Ovary (tissue), 9 donors: ENCODE results near the gene C17orf113. TPM values are rescaled to one million over a fixed set of nuclear protein-coding genes. Genes with fewer than 3 reads are reported as not detected.

Source experiments
- DNase-seq, 5 donors: peaks; one replicate each; pipeline ENCODE4 v3.0.0-alpha.2; 2019 to 2020
- H3K27ac ChIP-seq, 2 donors: fragments of 200-600 bp; one replicate each; pipeline versions ENCODE4 v1.5.1 to v1.8.0; 2019 to 2022
- H3K27me3 ChIP-seq: fragments of 200-600 bp; one replicate; pipeline ENCODE4 v1.8.0; 2022
- H3K36me3 ChIP-seq: fragments of 200-600 bp; sonication (generic); one replicate; pipeline ENCODE4 v1.5.1; 2019
- H3K4me1 ChIP-seq: one replicate; pipeline ENCODE4 v1.8.1; 2013; ENCODE audit warnings: mild to moderate bottlenecking, moderate library complexity; ENCODE audit not compliant: insufficient read depth
- H3K4me3 ChIP-seq: fragments of 200-600 bp; sonication (generic); one replicate; pipeline ENCODE4 v1.5.1; 2017
- H3K9me3 ChIP-seq, 2 donors: fragments of 200-600 bp in 1 of 2; sonication (generic) in 1 of 2; one replicate each; pipeline versions ENCODE4 v1.5.1 to v1.8.1; 2013 to 2019; ENCODE audit warnings: mild to moderate bottlenecking in 1 of 2, moderate library complexity in 1 of 2
- CTCF ChIP-seq, 3 donors: fragments of 450-650 bp in 2 of 3; fragments of 200-600 bp in 1 of 3; IDR thresholded peaks; one replicate each; pipeline versions ENCODE4 v1.5.1 to v1.8.0; 2016 to 2022; ENCODE audit warnings: antibody characterized with exemption in 3 of 3, mild to moderate bottlenecking in 1 of 3
- EP300 ChIP-seq: sonication (generic); formaldehyde crosslinking; IDR thresholded peaks from one replicate; pipeline ENCODE4 v1.6.1; 2017; ENCODE audit warnings: antibody characterized with exemption
- POLR2A ChIP-seq: fragments of 450-650 bp; IDR thresholded peaks from one replicate; pipeline ENCODE4 v1.6.1; 2017; ENCODE audit warnings: antibody characterized with exemption, mild to moderate bottlenecking, moderate library complexity
- WGBS, 3 donors: extraction: QIAGEN DNeasy Blood & Tissue Kit in 1 of 3; methylation state at CpG; one replicate each; pipeline versions ENCODE4 v1.1.5 to v1.1.7; 2013 to 2017; 5-methylcytosine and 5-hydroxymethylcytosine counted together
- intact Hi-C, 4 donors: fragments of 100-400 bp; cut with DNase I; formaldehyde crosslinking; loops; one replicate each; pipeline versions ENCODE4 v1.11.0 to v1.15.1; 2022 to 2023
- polyA plus RNA-seq, 2 donors: library from polyadenylated mRNA; stranded (reverse); fragments of 200-250 nt in 1 of 2; fragments of 350-450 nt in 1 of 2; fragmentation: Illumina TruSeq in 1 of 2; extraction: RNeasy Lipid Tissue Mini Kit (QIAGEN cat#74804) in 1 of 2; gene quantifications; one replicate each; pipeline ENCODE4 v1.2.3, GENCODE V29; 2013 to 2014
- total RNA-seq, 7 donors: library from RNA; depleted of rRNA in 2 of 7; stranded (reverse); fragments of >200 nt in 2 of 7; fragmentation: NEBNext Ultra II Directional in 3 of 7; extraction: Animal tissue kit (Norgen Biotek cat#: 25700) in 3 of 7; gene quantifications; one replicate each; pipeline versions ENCODE4 v1.1.0 to v1.2.4, GENCODE V29; 2016 to 2023
- donor health status: DM: no; HTN: no; CAD: no; lungs with moderate emphysema.
- donor health status: DM: no; HTN: no; CAD: no.
- donor health status: Bipolar disorder and iron deficiency.
- donor health status: DM: yes; HTN: yes; CAD: no.
- donor health status: DM: no; HTN: no; CAD: no.
- donor health status: DM: yes; HTN: yes; CAD: no.

The C17orf113 gene
- total and polyA plus RNA-seq, 9 donors, result 0.67 to 3.9 (median 2.5) TPM

DNA sequence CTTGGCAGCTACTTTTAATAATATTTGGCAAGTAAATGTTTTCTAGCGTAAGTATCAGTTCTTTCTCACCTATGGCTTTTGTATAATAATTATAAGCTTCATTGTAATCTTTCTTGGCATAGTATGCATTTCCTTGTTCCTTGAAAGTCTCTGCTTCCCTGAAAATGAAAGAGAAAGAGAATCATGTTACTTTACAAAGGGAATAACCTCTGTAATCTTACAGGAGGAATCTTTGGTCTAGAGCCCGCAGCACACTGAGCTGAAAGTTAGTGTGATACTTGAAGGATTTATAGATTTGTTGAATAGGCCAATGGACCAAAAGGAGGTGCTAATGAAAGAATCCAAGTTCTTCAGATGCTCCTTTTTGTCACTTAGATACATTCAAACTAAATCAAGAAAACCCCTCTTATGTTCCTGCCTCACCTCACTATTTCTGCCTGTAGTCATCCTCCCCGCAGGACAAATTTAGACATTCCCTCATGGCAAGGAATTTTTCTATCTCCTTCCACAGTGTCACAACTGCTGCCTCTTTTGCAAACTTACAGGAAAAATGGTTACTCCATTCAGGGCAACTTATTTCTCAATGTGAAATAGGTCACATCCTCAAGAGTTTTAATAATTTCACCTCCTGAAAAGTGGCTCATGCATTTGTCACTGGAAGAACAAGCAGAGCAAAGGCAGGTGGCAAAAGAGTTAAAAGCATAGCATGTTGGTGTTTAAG lies 49.8 kb downstream of the C17orf113 start:
- Histone ChIP-seq H3K36me3 (no peaks in the 10 kb centered on the region), H3K27ac (no peak overlapping the region), H3K4me3 (no peak overlapping the region), H3K27me3 (no peaks in the 10 kb centered on the region), H3K9me3 (no peaks in the 10 kb centered on the region), H3K4me1 (no peaks in the 10 kb centered on the region)
- 86 to 91% (median 86%) methylated on average over 3 of the region's 3 CpGs for WGBS, 3 donors
- intact Hi-C loops, result no loop called here
- no peak for DNase-seq
- TF ChIP-seq POLR2A (no peak), CTCF (IDR thresholded peaks at IDR 0.05) (no peak), EP300 (no peak)

GRCh38 chr17:41998497-41998896 lies 51.9 kb downstream of the C17orf113 start:
- intact Hi-C loops, result no loop called here
- 23 to 54% (median 34%) methylated on average over 2 of the region's 2 CpGs for WGBS, 3 donors
- Histone ChIP-seq H3K36me3 (no peaks in the 10 kb centered on the region), H3K27me3 (no peaks in the 10 kb centered on the region), H3K27ac (no peak overlapping the region), H3K4me3 (no peak overlapping the region), H3K9me3 (no peaks in the 10 kb centered on the region), H3K4me1 (no peaks in the 10 kb centered on the region)
- no peak for DNase-seq
- TF ChIP-seq CTCF (IDR thresholded peaks at IDR 0.05) (no peak), POLR2A (no peak), EP300 (no peak)

DNA sequence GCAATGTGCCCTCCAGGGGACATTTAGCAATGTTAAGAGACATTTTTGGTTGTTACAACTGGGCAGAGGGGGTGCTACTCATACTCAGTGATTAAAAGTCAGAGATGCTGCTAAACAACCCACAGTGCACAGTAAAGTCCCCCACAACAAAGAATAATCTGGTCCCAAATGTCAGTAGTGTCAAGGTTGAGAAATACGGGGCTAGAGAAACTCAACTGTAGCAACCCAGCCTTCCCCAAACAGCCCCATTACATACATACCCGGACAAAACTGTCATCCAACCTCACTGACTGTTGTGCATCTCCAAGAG lies 53.6 kb downstream of the C17orf113 start:
- Histone ChIP-seq H3K4me1 (no peaks in the 10 kb centered on the region), H3K36me3 (no peaks in the 10 kb centered on the region), H3K4me3 (no peak overlapping the region), H3K27me3 (no peaks in the 10 kb centered on the region), H3K9me3 (no peaks in the 10 kb centered on the region), H3K27ac (no peak overlapping the region)
- intact Hi-C loops, result no loop called here
- no peak for DNase-seq
- 83 to 95% (median 85%) methylated on average over 2 of the region's 2 CpGs for WGBS, 3 donors
- TF ChIP-seq CTCF (IDR thresholded peaks at IDR 0.05) (no peak), POLR2A (no peak), EP300 (no peak)

- Histone ChIP-seq H3K27ac (no peak overlapping the region), H3K4me3 (no peak overlapping the region), H3K27me3 (no peaks in the 10 kb centered on the region), H3K4me1 (no peaks in the 10 kb centered on the region), H3K9me3 (no peaks in the 10 kb centered on the region), H3K36me3 (no peaks in the 10 kb centered on the region)
- WGBS, 3 donors, result 68 to 72% (median 70%) methylated on average over 3 of the region's 3 CpGs
- intact Hi-C loops, result no loop called here
- DNase-seq, result no peak
- TF ChIP-seq CTCF (IDR thresholded peaks at IDR 0.05) (no peak), POLR2A (no peak), EP300 (no peak)
Observed at GRCh38 chr17:41992576-41992975, 57.8 kb downstream of the C17orf113 start.
